OCI-LY7 (cell line): Measurements from ENCODE around the gene TMX1. TPM values are rescaled to one million over a fixed set of nuclear protein-coding genes. Genes with fewer than 3 reads are reported as not detected.

Source experiments
- BruUV-seq: library from RNA; stranded (reverse); fragments of 400-500 nt; replicated peaks from 2 replicates; lab custom pipeline; 2021; lab: Mats Ljungman, UMichigan
- CTCF ChIA-PET: fragments of 300-600 bp; sonication (Branson Sonifier 250); formaldehyde crosslinking; loops from one replicate; lab custom pipeline; 2022; ENCODE audit warnings: antibody characterized with exemption; ENCODE audit not compliant: unreplicated experiment; lab: Charles Lee
- POLR2A ChIA-PET: fragments of 300-600 bp; sonication (Branson Sonifier 250); formaldehyde crosslinking; loops from one replicate; lab custom pipeline; 2022; ENCODE audit warnings: antibody characterized with exemption; lab: Charles Lee
- DNase-seq: peaks from one replicate; pipeline ENCODE4 v3.0.0-alpha.2; 2015; ENCODE audit warnings: low spot score
- H2AFZ ChIP-seq: fragments of 200-600 bp; sonication (generic), shearing (Covaris generic); 2 replicates; pipeline ENCODE4 v1.6.1; 2014; ENCODE audit warnings: mild to moderate bottlenecking, antibody characterized with exemption, low read length, moderate library complexity
- H3K27ac ChIP-seq: fragments of 200-600 bp; sonication (generic); 2 replicates; pipeline ENCODE4 v1.5.1; 2014; ENCODE audit warnings: mixed run types, low read depth, mild to moderate bottlenecking, moderate library complexity, low read length, inconsistent platforms; ENCODE audit not compliant: poor library complexity, severe bottlenecking
- H3K36me3 ChIP-seq: fragments of 200-600 bp; sonication (generic); 2 replicates; pipeline ENCODE4 v1.6.1; 2014; ENCODE audit warnings: mild to moderate bottlenecking, antibody characterized with exemption, low read length, moderate library complexity, mixed read lengths; ENCODE audit not compliant: insufficient read depth
- H3K4me1 ChIP-seq: fragments of 200-600 bp; sonication (generic); 2 replicates; pipeline ENCODE4 v1.5.1; 2014; ENCODE audit warnings: mild to moderate bottlenecking, low read length; ENCODE audit not compliant: insufficient read depth, poor library complexity, severe bottlenecking
- H3K4me2 ChIP-seq: fragments of 200-600 bp; sonication (generic); 2 replicates; pipeline ENCODE4 v1.6.1; 2014; ENCODE audit warnings: mild to moderate bottlenecking, low read length
- H3K4me3 ChIP-seq: fragments of 200-600 bp; sonication (generic); 2 replicates; pipeline ENCODE4 v1.5.1; 2014; ENCODE audit warnings: mild to moderate bottlenecking, low read depth, low read length; ENCODE audit not compliant: poor library complexity, severe bottlenecking
- H3K79me2 ChIP-seq: fragments of 200-600 bp; sonication (generic); 2 replicates; pipeline ENCODE4 v1.6.1; 2016; ENCODE audit warnings: low read depth, mild to moderate bottlenecking, low read length, moderate library complexity, mixed read lengths; ENCODE audit not compliant: insufficient read depth
- H3K9me2 ChIP-seq: fragments of 200-600 bp; sonication (generic); 2 replicates; pipeline ENCODE4 v1.6.1; 2016; ENCODE audit warnings: mild to moderate bottlenecking, low read length, mixed read lengths; ENCODE audit not compliant: insufficient read depth
- H3K9me3 ChIP-seq: fragments of 200-600 bp; sonication (generic); 2 replicates; pipeline ENCODE4 v1.6.1; 2014; ENCODE audit warnings: mild to moderate bottlenecking, mixed run types, low read length, mixed read lengths
- H4K20me1 ChIP-seq: fragments of 200-600 bp; sonication (generic); 2 replicates; pipeline ENCODE4 v1.6.1; 2014; ENCODE audit warnings: mild to moderate bottlenecking, antibody characterized with exemption, low read length, moderate library complexity, mixed read lengths; ENCODE audit not compliant: insufficient read depth
- EZH2phosphoT487 ChIP-seq: fragments of 200-600 bp; sonication (generic); IDR thresholded peaks from 2 replicates; pipeline ENCODE4 v1.6.1; 2018; ENCODE audit warnings: low read depth, borderline replicate concordance, mild to moderate bottlenecking, mixed run types, antibody characterized with exemption, low read length, moderate library complexity, mixed read lengths
- intact Hi-C: fragments of 100-400 bp; cut with micrococcal nuclease; formaldehyde crosslinking; loops from one replicate; pipeline ENCODE4 v1.10.0; 2022; ENCODE audit not compliant: unreplicated experiment
- total RNA-seq, 2 experiments: library from RNA; depleted of rRNA in 1 of 2; stranded (reverse); fragments of >200 nt in 1 of 2; shearing (Covaris generic) in 1 of 2; gene quantifications; 2 replicates each; pipeline ENCODE4 v1.2.3, GENCODE V29; 2014 to 2022
- TF ChIP-seq, protein P1 (sequence below): fragments of 200-600 bp; sonication (generic); conservative IDR thresholded peaks from 2 replicates; pipeline ENCODE4 v1.5.1; 2014; ENCODE audit warnings: mild to moderate bottlenecking, antibody characterized with exemption, low read length, moderate library complexity, mixed read lengths

The TMX1 gene
- total RNA-seq, 2 experiments from 2014 or later: 34.3 to 59.0 TPM

DNA sequence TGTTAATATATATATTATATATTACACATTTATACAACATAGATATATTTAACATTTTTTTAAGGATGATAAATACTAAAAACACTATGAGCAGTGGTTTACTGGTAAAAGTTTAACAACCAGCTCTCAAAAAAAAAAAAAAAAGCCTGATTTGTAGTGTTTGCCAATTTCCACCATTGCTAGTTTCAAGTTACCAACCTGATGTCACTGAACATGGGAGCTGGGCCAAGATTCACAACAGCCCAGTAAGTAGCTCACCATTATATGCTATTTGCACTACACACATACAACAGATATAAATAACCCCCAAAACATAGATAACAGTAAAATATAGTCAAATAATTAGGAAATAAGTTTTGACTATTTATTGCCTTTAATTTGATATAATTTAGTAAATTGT, 28.9 kb upstream of the TMX1 start:
- no TSS peak for BruUV-seq
- H2AFZ ChIP-seq: no peak overlapping the region
- no peaks in the 10 kb centered on the region for H3K36me3 ChIP-seq
- H3K27ac ChIP-seq: no peak overlapping the region
- no peaks in the 10 kb centered on the region for H4K20me1 ChIP-seq
- no peak for TF ChIP-seq EZH2phosphoT487
- TF ChIP-seq, protein P1, sequence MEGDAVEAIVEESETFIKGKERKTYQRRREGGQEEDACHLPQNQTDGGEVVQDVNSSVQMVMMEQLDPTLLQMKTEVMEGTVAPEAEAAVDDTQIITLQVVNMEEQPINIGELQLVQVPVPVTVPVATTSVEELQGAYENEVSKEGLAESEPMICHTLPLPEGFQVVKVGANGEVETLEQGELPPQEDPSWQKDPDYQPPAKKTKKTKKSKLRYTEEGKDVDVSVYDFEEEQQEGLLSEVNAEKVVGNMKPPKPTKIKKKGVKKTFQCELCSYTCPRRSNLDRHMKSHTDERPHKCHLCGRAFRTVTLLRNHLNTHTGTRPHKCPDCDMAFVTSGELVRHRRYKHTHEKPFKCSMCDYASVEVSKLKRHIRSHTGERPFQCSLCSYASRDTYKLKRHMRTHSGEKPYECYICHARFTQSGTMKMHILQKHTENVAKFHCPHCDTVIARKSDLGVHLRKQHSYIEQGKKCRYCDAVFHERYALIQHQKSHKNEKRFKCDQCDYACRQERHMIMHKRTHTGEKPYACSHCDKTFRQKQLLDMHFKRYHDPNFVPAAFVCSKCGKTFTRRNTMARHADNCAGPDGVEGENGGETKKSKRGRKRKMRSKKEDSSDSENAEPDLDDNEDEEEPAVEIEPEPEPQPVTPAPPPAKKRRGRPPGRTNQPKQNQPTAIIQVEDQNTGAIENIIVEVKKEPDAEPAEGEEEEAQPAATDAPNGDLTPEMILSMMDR: no peak
- no peak overlapping the region for H3K4me3 ChIP-seq
- H3K9me2 ChIP-seq: no peaks in the 10 kb centered on the region
- DNase-seq: no peak
- H3K9me3 ChIP-seq: no peaks in the 10 kb centered on the region
- CTCF ChIA-PET: no interaction called here
- no peak overlapping the region for H3K4me2 ChIP-seq
- H3K79me2 ChIP-seq: no peaks in the 10 kb centered on the region
- POLR2A ChIA-PET: interaction anchor here (0.6 kb wide), 1 partner anchor 995 kb away, joined by 5 read pairs; no protein-coding TSS in a partner anchor
- intact Hi-C loops: loop anchor here (10.0 kb wide), 1 partner anchor 606 kb away; no protein-coding TSS in a partner anchor
- no peaks in the 10 kb centered on the region for H3K4me1 ChIP-seq

DNA sequence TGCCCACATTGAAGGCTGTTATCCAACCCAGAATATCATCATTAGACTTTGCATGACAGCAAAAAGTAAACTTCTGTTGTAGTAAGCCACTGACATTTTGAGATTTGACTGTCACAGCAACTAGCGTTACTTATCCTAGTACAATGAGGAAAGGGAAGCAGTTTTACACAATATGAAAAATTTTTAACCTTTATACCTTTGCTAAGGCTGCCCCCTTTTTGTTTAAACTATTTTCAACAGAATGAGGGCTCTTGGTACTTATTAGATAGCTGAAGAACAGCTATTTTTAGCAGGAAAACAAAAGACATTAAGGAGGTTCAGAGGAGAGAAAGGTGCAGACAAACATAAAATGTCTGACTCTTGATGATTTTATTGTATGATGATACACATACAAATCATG, 23.4 kb upstream of the TMX1 start:
- no peak for TF ChIP-seq EZH2phosphoT487
- TF ChIP-seq, protein P1: no peak
- Histone ChIP-seq H3K4me1 (no peaks in the 10 kb centered on the region), H4K20me1 (no peaks in the 10 kb centered on the region), H3K4me2 (no peak overlapping the region), H3K4me3 (no peak overlapping the region), H3K9me2 (no peaks in the 10 kb centered on the region), H3K79me2 (no peaks in the 10 kb centered on the region), H3K27ac (no peak overlapping the region), H3K9me3 (no peaks in the 10 kb centered on the region), H3K36me3 (no peaks in the 10 kb centered on the region), H2AFZ (no peak overlapping the region)
- no peak for DNase-seq
- ChIA-PET POLR2A (interaction anchor here (0.7 kb wide), 1 partner anchor 50 kb away, joined by 4 read pairs; no protein-coding TSS in a partner anchor), CTCF (no interaction called here)
- BruUV-seq: no TSS peak
- intact Hi-C loops: loop anchor here (10.0 kb wide), 1 partner anchor 612 kb away; no protein-coding TSS in a partner anchor
